Esophagus squamous epithelium (tissue), 5 donors: ENCODE data around the gene HSD3B2. TPM values are rescaled to one million over a fixed set of nuclear protein-coding genes. Genes with fewer than 3 reads are reported as not detected.

Experiments used
- DNase-seq: peaks from one replicate; lab custom pipeline; 2025; lab: John Stamatoyannopoulos, UW
- H3K27ac ChIP-seq, 4 donors: fragments of 200-600 bp; sonication (generic); one replicate each; pipeline ENCODE4 v1.5.1; 2016 to 2019; ENCODE audit warnings: mild to moderate bottlenecking in 1 of 4
- H3K27me3 ChIP-seq, 4 donors: fragments of 200-600 bp; sonication (generic); 1 replicate in 3 of 4; 2 replicates in 1 of 4; pipeline versions ENCODE4 v1.5.1 to v1.6.0; 2017 to 2021; ENCODE audit warnings: antibody characterized with exemption in 1 of 4
- H3K36me3 ChIP-seq, 3 donors: fragments of 200-600 bp; sonication (generic); one replicate each; pipeline ENCODE4 v1.5.1; 2016 to 2019
- H3K4me1 ChIP-seq, 3 donors: fragments of 200-600 bp; sonication (generic); one replicate each; pipeline ENCODE4 v1.5.1; 2017 to 2019
- H3K4me3 ChIP-seq, 4 donors: fragments of 200-600 bp; sonication (generic); 1 replicate in 3 of 4; 2 replicates in 1 of 4; pipeline ENCODE4 v1.5.1; 2016 to 2019; ENCODE audit warnings: mild to moderate bottlenecking in 2 of 4, moderate library complexity in 1 of 4
- H3K9me3 ChIP-seq, 3 donors: fragments of 200-600 bp; sonication (generic); one replicate each; pipeline ENCODE4 v1.5.1; 2016 to 2019
- CTCF ChIP-seq, 6 experiments: fragments of 450-650 bp in 4 of 6; fragments of 200-600 bp in 2 of 6; sonication (generic) in 2 of 6; IDR thresholded peaks; one replicate each; pipeline ENCODE4 v1.5.1; 2016 to 2019; ENCODE audit warnings: antibody characterized with exemption in 6 of 6, mild to moderate bottlenecking in 4 of 6, moderate library complexity in 4 of 6
- POLR2A ChIP-seq, 4 donors: fragments of 450-650 bp; IDR thresholded peaks; one replicate each; pipeline ENCODE4 v1.6.1; 2017; ENCODE audit warnings: antibody characterized with exemption in 4 of 4, mild to moderate bottlenecking in 4 of 4, moderate library complexity in 3 of 4
- WGBS, 2 donors: methylation state at CpG; one replicate each; pipeline ENCODE4 v1.1.5; 2018; 5-methylcytosine and 5-hydroxymethylcytosine counted together
- intact Hi-C: fragments of 100-400 bp; cut with DNase I; formaldehyde crosslinking; loops from one replicate; pipeline ENCODE4 v1.15.0; 2022
- total RNA-seq, 4 donors: library from RNA; depleted of rRNA; stranded (reverse); fragments of >200 nt; gene quantifications; one replicate each; pipeline ENCODE4 v1.1.0, GENCODE V29; 2016
- donor health status: DM: yes; HTN: yes; CAD: no.

The HSD3B2 gene
- total RNA-seq, 4 donors from 2014 or later: not detected

GRCh38 chr1:119440721-119441307, 25.9 kb downstream of the HSD3B2 start:
- no peaks in the 10 kb centered on the region for H3K27me3 ChIP-seq
- no peak for TF ChIP-seq POLR2A (IDR thresholded peaks at IDR 0.05)
- no peak for TF ChIP-seq CTCF (IDR thresholded peaks at IDR 0.05)
- WGBS, 2 donors: 59 to 62% methylated on average over 8 of the region's 8 CpGs
- no peaks in the 10 kb centered on the region for H3K9me3 ChIP-seq
- no peak overlapping the region for H3K4me3 ChIP-seq
- H3K36me3 ChIP-seq: no peaks in the 10 kb centered on the region
- no peak overlapping the region for H3K27ac ChIP-seq
- H3K4me1 ChIP-seq: no peaks in the 10 kb centered on the region
- DNase-seq: no peak
- intact Hi-C loops: no loop called here

DNA sequence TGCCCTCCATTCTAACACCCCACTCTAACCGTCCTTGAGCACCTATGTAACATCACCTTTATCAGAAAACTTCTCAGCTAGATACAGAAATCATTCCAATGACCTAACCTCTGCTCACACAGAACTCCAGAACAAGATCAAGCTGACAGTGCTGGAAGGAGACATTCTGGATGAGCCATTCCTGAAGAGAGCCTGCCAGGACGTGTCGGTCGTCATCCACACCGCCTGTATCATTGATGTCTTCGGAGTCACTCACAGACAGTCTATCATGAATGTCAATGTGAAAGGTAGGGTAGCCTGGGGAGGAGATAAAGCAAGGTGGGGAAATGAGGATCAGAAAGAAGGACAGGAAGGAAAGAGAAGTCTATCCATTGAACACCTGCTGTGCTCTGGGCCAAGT, 27.8 kb downstream of the HSD3B2 start:
- 65 to 67% methylated on average over 6 of the region's 6 CpGs for WGBS, 2 donors
- H3K4me3 ChIP-seq: no peak overlapping the region
- DNase-seq: no peak
- TF ChIP-seq POLR2A (IDR thresholded peaks at IDR 0.05) (no peak), CTCF (IDR thresholded peaks at IDR 0.05) (no peak)
- no peaks in the 10 kb centered on the region for H3K4me1 ChIP-seq
- intact Hi-C loops: no loop called here
- no peaks in the 10 kb centered on the region for H3K9me3 ChIP-seq
- H3K27ac ChIP-seq: no peak overlapping the region
- no peaks in the 10 kb centered on the region for H3K27me3 ChIP-seq
- H3K36me3 ChIP-seq: no peaks in the 10 kb centered on the region

DNA sequence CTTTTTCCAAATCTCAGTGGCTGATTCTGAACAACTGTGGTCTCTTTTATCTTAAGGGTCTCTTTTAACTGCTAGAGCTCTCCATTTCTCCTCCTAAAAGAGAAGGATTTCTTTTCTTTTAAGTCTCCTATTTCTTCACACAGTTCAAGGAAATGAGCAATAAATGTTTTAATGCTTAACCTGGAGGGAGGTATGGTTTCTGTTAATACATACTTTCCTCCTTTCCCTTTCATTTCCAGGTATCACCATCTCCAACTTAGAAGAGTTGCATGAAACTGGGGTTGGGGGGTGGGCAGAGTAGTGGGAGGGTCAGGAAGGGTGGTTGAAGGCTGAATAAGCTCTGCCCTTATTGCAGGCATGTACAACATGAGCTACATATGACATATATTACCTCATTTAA, 31.4 kb downstream of the HSD3B2 start:
- H3K9me3 ChIP-seq: no peaks in the 10 kb centered on the region
- no peak for DNase-seq
- H3K4me1 ChIP-seq: no peaks in the 10 kb centered on the region
- H3K36me3 ChIP-seq: no peaks in the 10 kb centered on the region
- H3K4me3 ChIP-seq: no peak overlapping the region
- TF ChIP-seq CTCF (IDR thresholded peaks at IDR 0.05) (no peak), POLR2A (IDR thresholded peaks at IDR 0.05) (no peak)
- intact Hi-C loops: no loop called here
- H3K27ac ChIP-seq: no peak overlapping the region
- H3K27me3 ChIP-seq: no peaks in the 10 kb centered on the region

- Histone ChIP-seq H3K27ac (no peak overlapping the region), H3K4me3 (no peak overlapping the region), H3K36me3 (no peaks in the 10 kb centered on the region), H3K9me3 (no peaks in the 10 kb centered on the region), H3K27me3 (no peaks in the 10 kb centered on the region), H3K4me1 (no peaks in the 10 kb centered on the region)
- intact Hi-C loops: no loop called here
- WGBS, 2 donors: 83 to 91% methylated on average over 3 of the region's 3 CpGs
- DNase-seq: no peak
- no peak for TF ChIP-seq POLR2A (IDR thresholded peaks at IDR 0.05)
Measured at GRCh38 chr1:119447344-119448126, 32.6 kb downstream of the HSD3B2 start.

GRCh38 chr1:119448127-119448511, 33.2 kb downstream of the HSD3B2 start:
- intact Hi-C loops: no loop called here
- Histone ChIP-seq H3K27ac (no peak overlapping the region), H3K4me1 (peaks cover 0 to 4% (median 0%) of the 10 kb centered on the region in 3 donors), H3K4me3 (no peak overlapping the region), H3K27me3 (no peaks in the 10 kb centered on the region), H3K36me3 (no peaks in the 10 kb centered on the region), H3K9me3 (no peaks in the 10 kb centered on the region)
- DNase-seq: no peak
- no peak for TF ChIP-seq CTCF (IDR thresholded peaks at IDR 0.05)
- no peak for TF ChIP-seq POLR2A (IDR thresholded peaks at IDR 0.05)
- WGBS, 2 donors: 64% methylated on average over 2 of the region's 2 CpGs; no CpG with 5 or more reads in 1 of the 2 donors
